ENCODE data around the gene CAMTA1. TPM values are rescaled to one million over a fixed set of nuclear protein-coding genes. Genes with fewer than 3 reads are reported as not detected.

CAMTA1 gene
- polyA plus RNA-seq, 1 donor from 2014 or later = 162 TPM

DNA sequence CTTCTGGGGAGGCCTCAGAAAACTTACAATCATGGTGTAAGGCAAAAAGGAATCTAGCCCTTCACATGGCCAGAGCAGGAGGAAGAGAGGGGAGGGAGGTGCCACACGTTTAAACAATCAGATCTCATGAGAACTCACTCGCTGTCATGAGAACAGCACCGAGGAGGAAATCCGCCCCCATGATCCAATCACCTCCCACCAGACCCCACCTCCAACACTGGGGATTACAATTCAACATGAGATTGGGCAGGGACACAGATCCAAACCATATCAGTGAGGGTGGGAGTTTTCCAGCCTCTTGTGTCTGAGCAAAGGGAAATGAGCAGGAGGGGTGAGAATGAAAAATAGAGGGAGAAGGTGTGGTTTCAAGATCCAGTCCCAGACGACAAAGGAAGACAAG is 503.7 kb downstream of the CAMTA1 start:
- no peak overlapping the region for H3K4me2 ChIP-seq (ENCODE audit: low read length)
- H3K9ac ChIP-seq (ENCODE audit: low read length) = no peak overlapping the region

GRCh38 chr1:7289694-7290093 is 504.4 kb downstream of the CAMTA1 start:
- no peaks in the 10 kb centered on the region for H3F3A ChIP-seq (ENCODE audit: insufficient read depth, low read length, poor library complexity, severe bottlenecking)
- H2AFZ ChIP-seq (ENCODE audit: low read depth, low read length) = no peak overlapping the region
- H3K9me2 ChIP-seq (ENCODE audit: insufficient read depth, low read length) = no peaks in the 10 kb centered on the region
- no peak overlapping the region for H3K4me3 ChIP-seq (ENCODE audit: low read length)
- H3K9me3 ChIP-seq (ENCODE audit: low read length) = no peaks in the 10 kb centered on the region
- H3K79me2 ChIP-seq (replicated peaks; ENCODE audit: insufficient read depth, low read length) = no peaks in the 10 kb centered on the region
- no peak overlapping the region for H3K4me2 ChIP-seq (ENCODE audit: low read length)
- H4K20me1 ChIP-seq (ENCODE audit: insufficient read depth) = no peaks in the 10 kb centered on the region
- H3K27me3 ChIP-seq (ENCODE audit: insufficient read depth, low read depth, low read length) = no peaks in the 10 kb centered on the region
- TF ChIP-seq EZH2 (IDR thresholded peaks at IDR 0.05; ENCODE audit: borderline replicate concordance, insufficient read depth, low read length, poor library complexity, severe bottlenecking) = no peak
- no peak for TF ChIP-seq EP300 (conservative IDR thresholded peaks at IDR 0.05; ENCODE audit: poor library complexity, severe bottlenecking)
- TF ChIP-seq MXI1 (conservative IDR thresholded peaks at IDR 0.05; ENCODE audit: poor library complexity, severe bottlenecking) = no peak
- TF ChIP-seq, protein P1, sequence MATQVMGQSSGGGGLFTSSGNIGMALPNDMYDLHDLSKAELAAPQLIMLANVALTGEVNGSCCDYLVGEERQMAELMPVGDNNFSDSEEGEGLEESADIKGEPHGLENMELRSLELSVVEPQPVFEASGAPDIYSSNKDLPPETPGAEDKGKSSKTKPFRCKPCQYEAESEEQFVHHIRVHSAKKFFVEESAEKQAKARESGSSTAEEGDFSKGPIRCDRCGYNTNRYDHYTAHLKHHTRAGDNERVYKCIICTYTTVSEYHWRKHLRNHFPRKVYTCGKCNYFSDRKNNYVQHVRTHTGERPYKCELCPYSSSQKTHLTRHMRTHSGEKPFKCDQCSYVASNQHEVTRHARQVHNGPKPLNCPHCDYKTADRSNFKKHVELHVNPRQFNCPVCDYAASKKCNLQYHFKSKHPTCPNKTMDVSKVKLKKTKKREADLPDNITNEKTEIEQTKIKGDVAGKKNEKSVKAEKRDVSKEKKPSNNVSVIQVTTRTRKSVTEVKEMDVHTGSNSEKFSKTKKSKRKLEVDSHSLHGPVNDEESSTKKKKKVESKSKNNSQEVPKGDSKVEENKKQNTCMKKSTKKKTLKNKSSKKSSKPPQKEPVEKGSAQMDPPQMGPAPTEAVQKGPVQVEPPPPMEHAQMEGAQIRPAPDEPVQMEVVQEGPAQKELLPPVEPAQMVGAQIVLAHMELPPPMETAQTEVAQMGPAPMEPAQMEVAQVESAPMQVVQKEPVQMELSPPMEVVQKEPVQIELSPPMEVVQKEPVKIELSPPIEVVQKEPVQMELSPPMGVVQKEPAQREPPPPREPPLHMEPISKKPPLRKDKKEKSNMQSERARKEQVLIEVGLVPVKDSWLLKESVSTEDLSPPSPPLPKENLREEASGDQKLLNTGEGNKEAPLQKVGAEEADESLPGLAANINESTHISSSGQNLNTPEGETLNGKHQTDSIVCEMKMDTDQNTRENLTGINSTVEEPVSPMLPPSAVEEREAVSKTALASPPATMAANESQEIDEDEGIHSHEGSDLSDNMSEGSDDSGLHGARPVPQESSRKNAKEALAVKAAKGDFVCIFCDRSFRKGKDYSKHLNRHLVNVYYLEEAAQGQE (IDR thresholded peaks at IDR 0.05; ENCODE audit: borderline replicate concordance) = no peak
- no peak for TF ChIP-seq TAF1 (IDR thresholded peaks at IDR 0.05; ENCODE audit: low read depth)
- no peak for TF ChIP-seq SMC3 (conservative IDR thresholded peaks at IDR 0.05; ENCODE audit: poor library complexity)
- TF ChIP-seq, protein P2, sequence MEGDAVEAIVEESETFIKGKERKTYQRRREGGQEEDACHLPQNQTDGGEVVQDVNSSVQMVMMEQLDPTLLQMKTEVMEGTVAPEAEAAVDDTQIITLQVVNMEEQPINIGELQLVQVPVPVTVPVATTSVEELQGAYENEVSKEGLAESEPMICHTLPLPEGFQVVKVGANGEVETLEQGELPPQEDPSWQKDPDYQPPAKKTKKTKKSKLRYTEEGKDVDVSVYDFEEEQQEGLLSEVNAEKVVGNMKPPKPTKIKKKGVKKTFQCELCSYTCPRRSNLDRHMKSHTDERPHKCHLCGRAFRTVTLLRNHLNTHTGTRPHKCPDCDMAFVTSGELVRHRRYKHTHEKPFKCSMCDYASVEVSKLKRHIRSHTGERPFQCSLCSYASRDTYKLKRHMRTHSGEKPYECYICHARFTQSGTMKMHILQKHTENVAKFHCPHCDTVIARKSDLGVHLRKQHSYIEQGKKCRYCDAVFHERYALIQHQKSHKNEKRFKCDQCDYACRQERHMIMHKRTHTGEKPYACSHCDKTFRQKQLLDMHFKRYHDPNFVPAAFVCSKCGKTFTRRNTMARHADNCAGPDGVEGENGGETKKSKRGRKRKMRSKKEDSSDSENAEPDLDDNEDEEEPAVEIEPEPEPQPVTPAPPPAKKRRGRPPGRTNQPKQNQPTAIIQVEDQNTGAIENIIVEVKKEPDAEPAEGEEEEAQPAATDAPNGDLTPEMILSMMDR (IDR thresholded peaks at IDR 0.05; ENCODE audit: poor library complexity, severe bottlenecking) = no peak
- no peak for TF ChIP-seq POLR2AphosphoS5 (IDR thresholded peaks at IDR 0.05)
- TF ChIP-seq RAD21 (conservative IDR thresholded peaks at IDR 0.05) = no peak
- no peak overlapping the region for H3K27ac ChIP-seq (ENCODE audit: low read length)
- H3K9ac ChIP-seq (ENCODE audit: low read length) = no peak overlapping the region
- H3K36me3 ChIP-seq (ENCODE audit: insufficient read depth, low read length) = no peaks in the 10 kb centered on the region

More for the DNA sequence above, 503.7 kb downstream of the CAMTA1 start:
- H3K27me3 ChIP-seq (ENCODE audit: insufficient read depth, low read depth, low read length) = no peaks in the 10 kb centered on the region
- H3K27ac ChIP-seq (ENCODE audit: low read length) = no peak overlapping the region
- H2AFZ ChIP-seq (ENCODE audit: low read depth, low read length) = no peak overlapping the region
- H4K20me1 ChIP-seq (ENCODE audit: insufficient read depth) = no peaks in the 10 kb centered on the region
- H3K9me3 ChIP-seq (ENCODE audit: low read length) = no peaks in the 10 kb centered on the region
- no peaks in the 10 kb centered on the region for H3K79me2 ChIP-seq (replicated peaks; ENCODE audit: insufficient read depth, low read length)
- H3F3A ChIP-seq (ENCODE audit: insufficient read depth, low read length, poor library complexity, severe bottlenecking) = no peaks in the 10 kb centered on the region
- H3K4me3 ChIP-seq (ENCODE audit: low read length) = no peak overlapping the region
- no peaks in the 10 kb centered on the region for H3K9me2 ChIP-seq (ENCODE audit: insufficient read depth, low read length)
- no peaks in the 10 kb centered on the region for H3K36me3 ChIP-seq (ENCODE audit: insufficient read depth, low read length)
- TF ChIP-seq MXI1 (conservative IDR thresholded peaks at IDR 0.05; ENCODE audit: poor library complexity, severe bottlenecking) (no peak), EZH2 (IDR thresholded peaks at IDR 0.05; ENCODE audit: borderline replicate concordance, insufficient read depth, low read length, poor library complexity, severe bottlenecking) (no peak)

Measured in neural cell (in vitro differentiated cells).